OCI-LY1 (cell line): ENCODE measurements around the gene RAB7B.
"Not testable (repeated sequence)": the region's sequence is repeated elsewhere in the genome, so short reads cannot be mapped to it uniquely, and the experiment has no call there.

ENCODE experiments used
- H2AFZ ChIP-seq: fragments of 200-600 bp; sonication (generic), shearing (Covaris generic); 2 replicates; pipeline ENCODE4 v1.6.0; 2014; ENCODE audit warnings: antibody characterized with exemption, mild to moderate bottlenecking, low read length
- H3F3A ChIP-seq: fragments of 200-600 bp; sonication (generic), shearing (Covaris generic); 2 replicates; pipeline ENCODE4 v1.6.0; 2014; ENCODE audit warnings: mild to moderate bottlenecking, antibody characterized with exemption, low read length, moderate library complexity; ENCODE audit not compliant: insufficient read depth
- H3K27ac ChIP-seq: fragments of 200-600 bp; sonication (generic); 2 replicates; pipeline ENCODE4 v1.5.1; 2014; ENCODE audit warnings: low read length, mixed run types, mild to moderate bottlenecking, low read depth; ENCODE audit not compliant: poor library complexity, severe bottlenecking
- H3K27me3 ChIP-seq: fragments of 200-600 bp; sonication (generic); 2 replicates; pipeline ENCODE4 v1.6.0; 2014; ENCODE audit warnings: antibody characterized with exemption, mild to moderate bottlenecking, low read length, moderate library complexity; ENCODE audit not compliant: insufficient read depth
- H3K36me3 ChIP-seq: fragments of 200-600 bp; sonication (generic); 2 replicates; pipeline ENCODE4 v1.6.1; 2014; ENCODE audit warnings: mild to moderate bottlenecking, antibody characterized with exemption, low read length, moderate library complexity, mixed read lengths; ENCODE audit not compliant: insufficient read depth
- H3K4me1 ChIP-seq: fragments of 200-600 bp; sonication (generic); 2 replicates; pipeline ENCODE4 v1.5.1; 2014; ENCODE audit warnings: mild to moderate bottlenecking, low read length, moderate library complexity; ENCODE audit not compliant: insufficient read depth, severe bottlenecking
- H3K4me2 ChIP-seq: fragments of 200-600 bp; sonication (generic), shearing (Covaris generic); 2 replicates; pipeline ENCODE4 v1.6.1; 2014; ENCODE audit warnings: low read length
- H3K4me3 ChIP-seq: fragments of 200-600 bp; sonication (generic); 2 replicates; pipeline ENCODE4 v1.5.1; 2014; ENCODE audit warnings: low read length, low read depth, mild to moderate bottlenecking, mixed read lengths; ENCODE audit not compliant: poor library complexity, severe bottlenecking
- H3K79me2 ChIP-seq: fragments of 200-600 bp; shearing (Covaris generic); 2 replicates; pipeline ENCODE4 v1.6.1; 2016; ENCODE audit warnings: mixed run types, low read length, mixed read lengths; ENCODE audit not compliant: insufficient read depth
- H3K9ac ChIP-seq: fragments of 200-600 bp; sonication (generic), shearing (Covaris generic); 2 replicates; pipeline ENCODE4 v1.6.1; 2014; ENCODE audit warnings: mild to moderate bottlenecking, low read length, mixed read lengths
- H3K9me2 ChIP-seq: fragments of 200-600 bp; sonication (generic), shearing (Covaris generic); 2 replicates; pipeline ENCODE4 v1.6.1; 2014; ENCODE audit warnings: low read depth, mild to moderate bottlenecking, low read length, mixed read lengths
- H3K9me3 ChIP-seq: fragments of 200-600 bp; shearing (Covaris generic); 2 replicates; pipeline ENCODE4 v1.6.1; 2014; ENCODE audit warnings: low read length, mixed read lengths
- H4K20me1 ChIP-seq: fragments of 200-600 bp; sonication (generic), shearing (Covaris generic); 2 replicates; pipeline ENCODE4 v1.6.0; 2016; ENCODE audit warnings: mild to moderate bottlenecking, low read length; ENCODE audit not compliant: insufficient read depth
- CTCF ChIP-seq: fragments of 200-600 bp; sonication (generic), shearing (Covaris generic); IDR thresholded peaks from 2 replicates; pipeline ENCODE4 v1.5.1; 2017; ENCODE audit warnings: mild to moderate bottlenecking, antibody characterized with exemption, low read length, moderate library complexity, mixed read lengths
- EZH2 ChIP-seq: fragments of 200-600 bp; sonication (generic), shearing (Covaris generic); IDR thresholded peaks from 2 replicates; pipeline ENCODE4 v1.8.0; 2017; ENCODE audit warnings: borderline replicate concordance, mixed run types, mild to moderate bottlenecking, antibody characterized with exemption, low read length, moderate library complexity, mixed read lengths

RAB7B gene

GRCh38 chr1:206000641-206001339, 2.4 kb downstream of the RAB7B start:
- no peak overlapping the region for H3K9ac ChIP-seq
- H3K79me2 ChIP-seq = no peaks in the 10 kb centered on the region
- no peak overlapping the region for H3K27ac ChIP-seq
- no peaks in the 10 kb centered on the region for H3K36me3 ChIP-seq
- no peaks in the 10 kb centered on the region for H3F3A ChIP-seq
- no peak overlapping the region for H3K4me2 ChIP-seq
- no peaks in the 10 kb centered on the region for H3K9me2 ChIP-seq
- no peaks in the 10 kb centered on the region for H3K4me1 ChIP-seq
- H3K4me3 ChIP-seq = no peak overlapping the region
- no peaks in the 10 kb centered on the region for H4K20me1 ChIP-seq
- no peaks in the 10 kb centered on the region for H3K9me3 ChIP-seq
- no peak for TF ChIP-seq EZH2
- peaks cover 4% of the 10 kb centered on the region; the same call in 1 of the 2 replicates for H3K27me3 ChIP-seq
- H2AFZ ChIP-seq = no peak overlapping the region

- Histone ChIP-seq H3K27ac (no peak overlapping the region), H4K20me1 (no peaks in the 10 kb centered on the region), H3F3A (no peaks in the 10 kb centered on the region), H3K9ac (no peak overlapping the region), H2AFZ (no peak overlapping the region), H3K79me2 (no peaks in the 10 kb centered on the region), H3K4me1 (no peaks in the 10 kb centered on the region), H3K9me3 (no peaks in the 10 kb centered on the region), H3K4me2 (no peak overlapping the region), H3K27me3 (peaks cover 4% of the 10 kb centered on the region; the same call in 1 of the 2 replicates), H3K36me3 (no peaks in the 10 kb centered on the region), H3K4me3 (no peak overlapping the region), H3K9me2 (no peaks in the 10 kb centered on the region)
- TF ChIP-seq EZH2 (no peak), CTCF (no peak)
These were observed 4.5 kb downstream of the RAB7B start for GRCh38 chr1:205998457-205999241.

GRCh38 chr1:205996641-205997040, 6.6 kb downstream of the RAB7B start:
- not testable (repeated sequence) for H3F3A ChIP-seq, H3K4me1 ChIP-seq, H3K36me3 ChIP-seq, H3K9ac ChIP-seq, H3K79me2 ChIP-seq, H3K4me2 ChIP-seq, H3K4me3 ChIP-seq, H4K20me1 ChIP-seq, H3K9me3 ChIP-seq, H3K9me2 ChIP-seq, H2AFZ ChIP-seq, H3K27ac ChIP-seq, H3K27me3 ChIP-seq

- H3K9ac ChIP-seq = no peak overlapping the region
- no peaks in the 10 kb centered on the region for H3K79me2 ChIP-seq
- H3F3A ChIP-seq = no peaks in the 10 kb centered on the region
These were observed 8.8 kb downstream of the RAB7B start for GRCh38 chr1:205994346-205994745.

More at GRCh38 chr1:205994346-205994745, 8.8 kb downstream of the RAB7B start:
- H3K4me3 ChIP-seq = no peak overlapping the region
- no peak overlapping the region for H3K4me2 ChIP-seq
- no peaks in the 10 kb centered on the region for H3K9me3 ChIP-seq
- H2AFZ ChIP-seq = no peak overlapping the region
- H3K36me3 ChIP-seq = no peaks in the 10 kb centered on the region
- H3K4me1 ChIP-seq = no peaks in the 10 kb centered on the region
- H3K27me3 ChIP-seq = peaks cover 4% of the 10 kb centered on the region; the same call in 1 of the 2 replicates
- no peaks in the 10 kb centered on the region for H4K20me1 ChIP-seq
- H3K9me2 ChIP-seq = no peaks in the 10 kb centered on the region
- H3K27ac ChIP-seq = no peak overlapping the region
- no peak for TF ChIP-seq EZH2
- no peak for TF ChIP-seq CTCF
